ENCODE results near the gene SLC13A2. TPM values are rescaled to one million over a fixed set of nuclear protein-coding genes. Genes with fewer than 3 reads are reported as not detected.

The SLC13A2 gene
- total and polyA plus RNA-seq, 12 donors: 0.03 to 1.6 (median 0.05) TPM; not detected in 9

- no peaks in the 10 kb centered on the region for H3K36me3 ChIP-seq (replicated peaks in 1 of 2)
- no peak for TF ChIP-seq POLR2A (IDR thresholded peaks at IDR 0.05)
- no peak for TF ChIP-seq CTCF (IDR thresholded peaks at IDR 0.05)
- intact Hi-C loops (cut with DNase I): no loop called here
- H3K4me3 ChIP-seq: no peak overlapping the region
- WGBS, 4 donors: 79 to 81% (median 80%) methylated on average over 5 to 9 of the region's 9 CpGs
- peaks cover 5% of the 10 kb centered on the region for H3K27me3 ChIP-seq
- no peak for DNase-seq
- no peak overlapping the region for H3K27ac ChIP-seq
- H3K4me1 ChIP-seq (replicated peaks in 1 of 2): no peaks in the 10 kb centered on the region
- H3K9me3 ChIP-seq (replicated peaks in 1 of 3): no peaks in the 10 kb centered on the region
Observed at GRCh38 chr17:28528327-28529012, 55.0 kb downstream of the SLC13A2 start.

- Histone ChIP-seq H3K9me3 (replicated peaks in 1 of 3) (no peaks in the 10 kb centered on the region), H3K4me1 (replicated peaks in 1 of 2) (no peaks in the 10 kb centered on the region), H3K27ac (no peak overlapping the region), H3K4me3 (no peak overlapping the region), H3K36me3 (replicated peaks in 1 of 2) (no peaks in the 10 kb centered on the region), H3K27me3 (peaks cover 5% of the 10 kb centered on the region)
- TF ChIP-seq CTCF (IDR thresholded peaks at IDR 0.05) (no peak), POLR2A (IDR thresholded peaks at IDR 0.05) (no peak)
- intact Hi-C loops (cut with DNase I): no loop called here
- no peak for DNase-seq
- WGBS, 4 donors: 70 to 91% (median 80%) methylated on average over 3 of the region's 3 CpGs
Observed at GRCh38 chr17:28529013-28529400, 55.6 kb downstream of the SLC13A2 start.

- intact Hi-C loops (cut with DNase I): loop anchor here in 1 of 2 donors (5.0 kb wide), 1 partner anchor 33 kb away; no protein-coding TSS in a partner anchor
- Histone ChIP-seq H3K27ac (no peak overlapping the region), H3K36me3 (replicated peaks in 1 of 2) (no peaks in the 10 kb centered on the region), H3K4me3 (no peak overlapping the region), H3K27me3 (peaks cover 5% of the 10 kb centered on the region), H3K9me3 (replicated peaks in 1 of 3) (no peaks in the 10 kb centered on the region), H3K4me1 (replicated peaks in 1 of 2) (no peaks in the 10 kb centered on the region)
- WGBS, 4 donors: 65 to 80% (median 72%) methylated on average over 4 of the region's 4 CpGs
- DNase-seq: no peak
- TF ChIP-seq POLR2A (IDR thresholded peaks at IDR 0.05) (no peak), CTCF (IDR thresholded peaks at IDR 0.05) (no peak)
Observed at GRCh38 chr17:28530250-28530649, 56.8 kb downstream of the SLC13A2 start.

GRCh38 chr17:28530926-28531325 is 57.5 kb downstream of the SLC13A2 start:
- 62 to 70% (median 69%) methylated on average over 7 of the region's 7 CpGs for WGBS, 4 donors
- Histone ChIP-seq H3K36me3 (replicated peaks in 1 of 2) (no peaks in the 10 kb centered on the region), H3K4me1 (replicated peaks in 1 of 2) (no peaks in the 10 kb centered on the region), H3K27me3 (peaks cover 5% of the 10 kb centered on the region), H3K4me3 (no peak overlapping the region), H3K27ac (no peak overlapping the region), H3K9me3 (replicated peaks in 1 of 3) (no peaks in the 10 kb centered on the region)
- DNase-seq: no peak
- intact Hi-C loops (cut with DNase I): loop anchor here in 1 of 2 donors (5.0 kb wide), 1 partner anchor 34 kb away; no protein-coding TSS in a partner anchor
- no peak for TF ChIP-seq POLR2A (IDR thresholded peaks at IDR 0.05)
- TF ChIP-seq CTCF (IDR thresholded peaks at IDR 0.05): no peak

Data from adrenal gland (tissue), 12 donors.